BE2C (cell line): ENCODE results near the gene CDH13.

ENCODE experiments used
- DNase-seq: peaks from one replicate; pipeline ENCODE4 v3.0.0-alpha.2; 2020
- H3K27me3 ChIP-seq: fragments of 250-450 bp; sonication (Bioruptor Pico); 2 replicates; pipeline ENCODE4 v1.5.1; 2020; ENCODE audit warnings: mild to moderate bottlenecking
- H3K36me3 ChIP-seq: fragments of 250-450 bp; sonication (Bioruptor Pico); 2 replicates; pipeline ENCODE4 v1.5.1; 2020; ENCODE audit warnings: mild to moderate bottlenecking
- H3K4me1 ChIP-seq: fragments of 250-450 bp; sonication (Bioruptor Pico); 2 replicates; pipeline ENCODE4 v1.5.1; 2020
- H3K4me3 ChIP-seq: 2 replicates; pipeline ENCODE4 v1.5.1; 2011; ENCODE audit warnings: low read depth, low read length
- H3K9me3 ChIP-seq: fragments of 250-450 bp; sonication (Bioruptor Pico); 2 replicates; pipeline ENCODE4 v1.5.1; 2020
- TF ChIP-seq, protein P1 (sequence below): IDR thresholded peaks from 2 replicates; pipeline ENCODE4 v1.5.1; 2012; ENCODE audit warnings: mild to moderate bottlenecking, low read depth, low read length

Gene CDH13

DNA sequence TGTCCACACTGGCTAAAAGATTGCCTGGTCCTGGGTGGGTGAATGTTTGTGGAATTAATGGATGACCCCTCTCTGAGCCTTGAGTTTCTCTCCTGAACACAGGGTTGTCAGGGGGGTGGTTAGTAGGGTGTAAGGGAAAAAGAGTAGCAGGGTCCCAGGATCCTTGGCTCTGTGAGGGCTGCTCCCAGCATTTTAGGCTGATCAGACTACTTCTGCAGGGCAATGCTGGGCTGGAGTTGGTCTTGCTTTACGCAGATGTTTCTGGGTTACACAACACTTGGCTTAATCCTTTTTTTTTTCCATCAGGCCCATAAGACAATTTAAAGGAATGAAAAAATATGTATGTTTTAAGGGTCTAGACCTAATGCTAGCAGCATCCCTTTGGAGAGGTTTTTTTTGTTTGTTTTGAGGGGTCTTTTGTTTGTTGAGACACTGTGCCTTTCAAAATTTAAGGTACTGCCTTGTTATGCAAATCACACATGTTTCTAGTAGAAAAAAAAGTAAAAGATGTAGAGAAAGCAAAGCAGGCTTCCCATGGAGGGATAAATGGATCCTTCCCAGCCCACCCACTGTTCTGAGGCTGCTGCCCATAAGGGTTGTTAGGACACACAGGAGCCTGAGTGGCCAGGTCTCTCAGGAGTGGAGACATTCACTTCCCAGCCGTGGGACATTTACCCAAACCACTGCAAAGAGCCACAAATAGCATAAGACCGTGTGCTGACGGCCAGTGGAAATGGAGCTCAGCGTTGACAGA is 955.4 kb downstream of the CDH13 start:
- H3K4me3 ChIP-seq: no peak overlapping the region
- TF ChIP-seq, protein P1, sequence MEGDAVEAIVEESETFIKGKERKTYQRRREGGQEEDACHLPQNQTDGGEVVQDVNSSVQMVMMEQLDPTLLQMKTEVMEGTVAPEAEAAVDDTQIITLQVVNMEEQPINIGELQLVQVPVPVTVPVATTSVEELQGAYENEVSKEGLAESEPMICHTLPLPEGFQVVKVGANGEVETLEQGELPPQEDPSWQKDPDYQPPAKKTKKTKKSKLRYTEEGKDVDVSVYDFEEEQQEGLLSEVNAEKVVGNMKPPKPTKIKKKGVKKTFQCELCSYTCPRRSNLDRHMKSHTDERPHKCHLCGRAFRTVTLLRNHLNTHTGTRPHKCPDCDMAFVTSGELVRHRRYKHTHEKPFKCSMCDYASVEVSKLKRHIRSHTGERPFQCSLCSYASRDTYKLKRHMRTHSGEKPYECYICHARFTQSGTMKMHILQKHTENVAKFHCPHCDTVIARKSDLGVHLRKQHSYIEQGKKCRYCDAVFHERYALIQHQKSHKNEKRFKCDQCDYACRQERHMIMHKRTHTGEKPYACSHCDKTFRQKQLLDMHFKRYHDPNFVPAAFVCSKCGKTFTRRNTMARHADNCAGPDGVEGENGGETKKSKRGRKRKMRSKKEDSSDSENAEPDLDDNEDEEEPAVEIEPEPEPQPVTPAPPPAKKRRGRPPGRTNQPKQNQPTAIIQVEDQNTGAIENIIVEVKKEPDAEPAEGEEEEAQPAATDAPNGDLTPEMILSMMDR: no peak
- no peaks in the 10 kb centered on the region for H3K9me3 ChIP-seq
- DNase-seq: no peak
- no peaks in the 10 kb centered on the region for H3K36me3 ChIP-seq
- no peaks in the 10 kb centered on the region for H3K27me3 ChIP-seq
- no peaks in the 10 kb centered on the region for H3K4me1 ChIP-seq

DNA sequence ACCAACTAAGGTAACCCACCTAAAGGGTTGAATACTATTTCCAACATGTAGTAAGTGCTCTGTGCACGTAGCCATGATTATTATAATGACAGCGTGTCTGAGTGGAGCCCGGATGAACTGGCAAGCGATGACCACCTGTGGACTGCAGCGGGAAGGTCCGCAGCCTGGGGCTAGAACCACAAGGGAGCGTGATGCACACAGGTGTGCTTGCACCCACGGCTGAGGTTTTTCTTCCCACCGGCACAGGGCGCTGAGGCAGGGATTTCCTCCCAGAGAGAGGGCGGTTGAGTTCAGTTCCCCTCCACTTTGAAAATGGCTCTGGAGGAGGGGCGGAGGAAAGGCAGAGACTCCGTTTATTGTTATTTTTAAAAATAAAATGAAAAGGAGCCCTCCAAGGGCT is 959.3 kb downstream of the CDH13 start:
- no peaks in the 10 kb centered on the region for H3K36me3 ChIP-seq
- DNase-seq: no peak
- H3K9me3 ChIP-seq: no peaks in the 10 kb centered on the region
- H3K27me3 ChIP-seq: no peaks in the 10 kb centered on the region
- no peaks in the 10 kb centered on the region for H3K4me1 ChIP-seq
- no peak overlapping the region for H3K4me3 ChIP-seq
- TF ChIP-seq, protein P1: no peak

DNA sequence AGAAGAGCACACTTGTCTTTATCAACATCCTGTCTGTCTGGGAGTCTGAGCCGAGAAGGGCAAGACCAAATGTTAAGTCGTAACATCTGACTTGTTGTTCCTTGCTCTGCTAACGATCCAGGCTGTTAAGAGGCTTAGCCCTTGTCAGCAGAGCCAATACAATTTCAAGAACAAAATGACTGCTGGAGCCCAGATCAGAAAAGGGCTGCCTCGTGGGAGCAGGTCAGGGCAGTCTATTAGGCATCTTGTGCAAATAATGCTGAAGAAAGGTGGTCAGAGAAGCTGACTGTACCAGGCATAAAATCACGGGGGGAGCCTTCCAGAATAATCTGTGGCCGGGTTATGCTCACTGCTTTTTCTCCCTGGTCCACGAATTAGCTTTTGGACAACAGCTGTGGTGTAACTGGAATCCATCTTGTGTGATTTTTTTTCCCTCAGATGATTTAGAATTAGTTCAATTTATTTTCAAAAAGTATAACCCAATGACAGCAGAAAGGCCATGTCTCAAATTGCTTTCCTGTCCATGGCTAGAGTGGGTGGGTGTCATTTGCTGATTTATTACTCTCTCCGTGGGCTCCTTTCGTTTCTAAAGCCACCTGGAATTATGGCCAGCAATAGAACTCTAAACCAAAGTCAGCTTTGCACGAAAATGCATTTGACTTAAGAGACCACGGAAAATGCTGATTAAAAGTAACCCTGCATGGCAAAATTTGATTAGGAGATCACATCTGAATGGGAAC is 959.9 kb downstream of the CDH13 start:
- Histone ChIP-seq H3K4me1 (no peaks in the 10 kb centered on the region), H3K36me3 (no peaks in the 10 kb centered on the region), H3K9me3 (no peaks in the 10 kb centered on the region), H3K27me3 (no peaks in the 10 kb centered on the region), H3K4me3 (no peak overlapping the region)
- TF ChIP-seq, protein P1: no peak
- no peak for DNase-seq

DNA sequence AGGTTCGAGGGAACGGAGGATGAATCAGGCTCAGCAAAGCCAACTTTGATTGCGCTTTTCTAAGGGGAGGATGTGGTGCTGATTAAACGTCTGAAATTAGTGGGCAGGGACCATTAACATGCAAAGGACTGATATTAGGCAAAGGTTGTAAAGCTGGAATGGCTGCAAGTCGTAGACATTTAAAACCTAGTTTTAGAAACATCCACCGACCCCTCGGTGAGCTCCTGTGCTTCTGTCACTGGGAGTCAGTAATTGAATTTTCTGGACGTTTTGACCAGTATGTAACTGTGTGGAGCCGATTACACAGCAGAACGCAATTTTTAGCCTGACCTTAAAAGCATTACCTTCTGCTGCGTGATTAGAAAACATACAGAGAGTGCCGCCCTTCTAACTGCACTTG is 960.4 kb downstream of the CDH13 start:
- no peaks in the 10 kb centered on the region for H3K36me3 ChIP-seq
- no peak for DNase-seq
- H3K4me3 ChIP-seq: no peak overlapping the region
- no peaks in the 10 kb centered on the region for H3K4me1 ChIP-seq
- H3K27me3 ChIP-seq: no peaks in the 10 kb centered on the region
- H3K9me3 ChIP-seq: no peaks in the 10 kb centered on the region
- TF ChIP-seq, protein P1: no peak

DNA sequence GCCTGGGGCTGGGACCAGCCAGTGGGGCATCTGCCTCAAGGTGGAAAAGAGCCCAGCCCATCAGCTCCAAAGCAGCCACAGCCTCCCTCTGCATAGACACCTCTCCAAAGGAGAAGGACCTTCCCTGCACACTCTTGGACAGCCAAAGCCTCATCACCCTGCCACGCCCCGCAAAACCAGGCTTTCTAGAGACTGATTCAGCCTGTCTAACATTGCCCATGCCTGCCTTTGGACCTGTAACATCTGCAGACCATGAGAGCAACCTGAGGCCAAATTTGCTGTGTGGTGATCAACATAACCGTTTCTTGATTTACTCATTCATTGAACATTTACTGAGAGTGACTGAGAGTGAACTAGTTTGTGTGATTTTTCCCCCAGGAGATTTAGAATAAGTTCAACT is 961.3 kb downstream of the CDH13 start:
- Histone ChIP-seq H3K4me3 (no peak overlapping the region), H3K9me3 (no peaks in the 10 kb centered on the region), H3K36me3 (no peaks in the 10 kb centered on the region), H3K27me3 (no peaks in the 10 kb centered on the region), H3K4me1 (no peaks in the 10 kb centered on the region)
- TF ChIP-seq, protein P1: no peak
- DNase-seq: no peak

DNA sequence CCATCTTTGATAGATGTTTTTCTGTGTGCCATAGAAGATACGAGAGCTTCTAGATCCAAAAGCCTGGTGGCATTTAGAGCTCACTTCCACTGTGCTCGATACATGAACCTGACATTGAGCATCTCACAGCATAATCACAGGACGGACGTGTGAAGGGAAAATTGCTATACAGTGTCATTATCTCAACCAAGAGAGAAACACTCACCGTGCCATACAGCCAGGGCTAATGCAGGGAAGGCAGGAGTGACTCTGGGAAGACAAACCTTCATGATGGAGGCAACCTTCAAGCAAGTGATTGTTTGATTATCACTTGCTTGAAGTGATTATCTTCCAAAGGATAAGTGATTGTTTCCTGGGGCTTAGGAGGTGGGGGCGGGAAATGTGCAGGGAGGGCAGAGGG is 962.8 kb downstream of the CDH13 start:
- DNase-seq: no peak
- Histone ChIP-seq H3K9me3 (no peaks in the 10 kb centered on the region), H3K36me3 (no peaks in the 10 kb centered on the region), H3K27me3 (no peaks in the 10 kb centered on the region), H3K4me1 (no peaks in the 10 kb centered on the region), H3K4me3 (no peak overlapping the region)
- TF ChIP-seq, protein P1: no peak
